Cardiac septum (tissue), 1 donor: ENCODE data around the gene ATF6. TPM values are rescaled to one million over a fixed set of nuclear protein-coding genes. Genes with fewer than 3 reads are reported as not detected.

Experiments used
- DNase-seq: peaks from one replicate; pipeline ENCODE4 v3.0.0-alpha.2; 2020; ENCODE audit warnings: low spot score
- intact Hi-C: fragments of 100-400 bp; cut with DNase I; formaldehyde crosslinking; loops from one replicate; pipeline ENCODE4 v1.14.0; 2022
- total RNA-seq: library from RNA; stranded (reverse); fragmentation: NEBNext Ultra II Directional; extraction: Animal tissue kit (Norgen Biotek cat#: 25700); gene quantifications from one replicate; pipeline ENCODE4 v1.2.1, GENCODE V29; 2021
- donor health status: DM: no; HTN: no; CAD: no.

The ATF6 gene
- total RNA-seq, 1 donor from 2014 or later: 14.9 TPM

GRCh38 chr1:161981126-161981525, 215.0 kb downstream of the ATF6 start:
- DNase-seq: no peak
- intact Hi-C loops: no loop called here

- DNase-seq: no peak
- intact Hi-C loops: no loop called here
Measured at GRCh38 chr1:161981735-161982506, 215.8 kb downstream of the ATF6 start.

GRCh38 chr1:161982507-161982895, 216.4 kb downstream of the ATF6 start:
- no peak for DNase-seq
- intact Hi-C loops: no loop called here

- DNase-seq: no peak
- intact Hi-C loops: no loop called here
Measured at GRCh38 chr1:161982917-161983316, 216.8 kb downstream of the ATF6 start.

GRCh38 chr1:161983725-161984124, 217.6 kb downstream of the ATF6 start:
- intact Hi-C loops: no loop called here
- DNase-seq: no peak

- peak; percentile 19 for DNase-seq
- intact Hi-C loops: no loop called here
Measured at GRCh38 chr1:161985301-161985822, 219.2 kb downstream of the ATF6 start.

GRCh38 chr1:161986328-161986727, 220.2 kb downstream of the ATF6 start:
- peak; percentile 46 for DNase-seq
- intact Hi-C loops: no loop called here

GRCh38 chr1:161987303-161987702, 221.2 kb downstream of the ATF6 start:
- intact Hi-C loops: no loop called here
- no peak for DNase-seq

GRCh38 chr1:161987872-161988271, 221.8 kb downstream of the ATF6 start:
- intact Hi-C loops: no loop called here

GRCh38 chr1:161988413-161988812, 222.3 kb downstream of the ATF6 start:
- DNase-seq: no peak
- intact Hi-C loops: no loop called here

More at GRCh38 chr1:161987872-161988271, 221.8 kb downstream of the ATF6 start:
- DNase-seq: no peak

- intact Hi-C loops: no loop called here
- no peak for DNase-seq
Measured at GRCh38 chr1:161989108-161989507, 223.0 kb downstream of the ATF6 start.

- DNase-seq: no peak
- intact Hi-C loops: no loop called here
Measured at GRCh38 chr1:161989786-161990185, 223.7 kb downstream of the ATF6 start.

GRCh38 chr1:161993576-161993975, 227.5 kb downstream of the ATF6 start:
- no peak for DNase-seq
- intact Hi-C loops: no loop called here

GRCh38 chr1:161994175-161994668, 228.1 kb downstream of the ATF6 start:
- no peak for DNase-seq
- intact Hi-C loops: no loop called here

- intact Hi-C loops: no loop called here
- no peak for DNase-seq
Measured at GRCh38 chr1:161997152-161997551, 231.0 kb downstream of the ATF6 start.

GRCh38 chr1:161998811-161999210, 232.7 kb downstream of the ATF6 start:
- intact Hi-C loops: no loop called here
- DNase-seq: no peak

- DNase-seq: no peak
- intact Hi-C loops: no loop called here
Measured at GRCh38 chr1:161999301-162000052, 233.4 kb downstream of the ATF6 start.

- DNase-seq: no peak
- intact Hi-C loops: no loop called here
Measured at GRCh38 chr1:162000053-162000420, 233.9 kb downstream of the ATF6 start.

- intact Hi-C loops: no loop called here
- no peak for DNase-seq
Measured at GRCh38 chr1:162003061-162003829, 237.1 kb downstream of the ATF6 start.

- intact Hi-C loops: no loop called here
- DNase-seq: no peak
Measured at GRCh38 chr1:162003830-162004215, 237.7 kb downstream of the ATF6 start.
